HepG2 (cell line): Measurements from ENCODE around the gene FRAS1. TPM values are rescaled to one million over a fixed set of nuclear protein-coding genes. Genes with fewer than 3 reads are reported as not detected.

Source experiments
- ATAC-seq: fragments of 200-7000 bp; cut with Tn5 transposase; 3 replicates; pipeline ENCODE4 v1.9.1; 2020; ENCODE audit warnings: mild to moderate bottlenecking, moderate library complexity
- BruUV-seq: library from RNA; stranded (reverse); fragments of 400-500 nt; replicated peaks from 2 replicates; lab custom pipeline; 2021; lab: Mats Ljungman, UMichigan
- CTCF ChIA-PET: fragments of 300-600 bp; formaldehyde crosslinking; extraction: SDS; loops from one replicate; lab custom pipeline; 2021; ENCODE audit warnings: low total read pairs, inconsistent platforms, low intra/inter-chr PET ratio; lab: Yijun Ruan, JAX
- POLR2A ChIA-PET: fragments of 350-600 bp; sonication (Branson Sonifier 250); formaldehyde crosslinking; loops from one replicate; lab custom pipeline; 2020; ENCODE audit warnings: antibody characterized with exemption, inconsistent platforms; lab: Yijun Ruan, JAX
- DNase-seq: peaks from one replicate; pipeline ENCODE4 v3.0.0-alpha.2; 2015; ENCODE audit warnings: low spot score
- FAIRE-seq: peaks from 3 replicates; lab custom pipeline; 2011; peaks lifted over from hg19 to GRCh38; lab: Jason Lieb, UNC
- H2AFZ ChIP-seq: one replicate; pipeline ENCODE4 v1.6.1; 2011; ENCODE audit warnings: low read length, inconsistent platforms
- H3K27ac ChIP-seq: fragments of 300-600 bp; 3 replicates; pipeline ENCODE4 v1.8.0; 2011; ENCODE audit warnings: mixed run types, mild to moderate bottlenecking, mixed read lengths, low read length, inconsistent platforms; ENCODE audit not compliant: insufficient read depth; ENCODE audit errors: extremely low read length
- H3K27me3 ChIP-seq, 2 experiments: fragments of 200-600 bp in 1 of 2; 2 replicates in 1 of 2; 3 replicates in 1 of 2; pipeline versions ENCODE4 v1.6.0 to v1.8.0; 2011; ENCODE audit warnings: low read length in 2 of 2, mild to moderate bottlenecking in 2 of 2, moderate library complexity in 2 of 2, inconsistent platforms in 1 of 2; ENCODE audit not compliant: insufficient read depth in 2 of 2, control insufficient read depth in 1 of 2
- H3K36me3 ChIP-seq, 2 experiments: fragments of 200-600 bp in 1 of 2; replicated peaks in 1 of 2; 2 replicates in 1 of 2; 3 replicates in 1 of 2; pipeline versions ENCODE4 v1.5.1 to v1.8.0; 2011; ENCODE audit warnings: low read length in 2 of 2, inconsistent platforms in 1 of 2; ENCODE audit not compliant: insufficient read depth in 2 of 2, control insufficient read depth in 1 of 2
- H3K4me1 ChIP-seq: 2 replicates; pipeline ENCODE4 v1.5.1; 2012; ENCODE audit warnings: low read length, inconsistent platforms; ENCODE audit not compliant: insufficient read depth
- H3K4me2 ChIP-seq: 2 replicates; pipeline ENCODE4 v1.6.0; 2011; ENCODE audit warnings: low read depth, low read length, inconsistent platforms
- H3K4me3 ChIP-seq, 3 experiments: fragments of 200-600 bp in 1 of 3; sonication (generic), shearing (Covaris generic) in 1 of 3; replicated peaks in 1 of 3; 2 replicates each; pipeline ENCODE4 v1.5.1; 2011 to 2016; ENCODE audit warnings: low read length in 3 of 3, inconsistent platforms in 2 of 3, low read depth in 2 of 3, mild to moderate bottlenecking in 2 of 3, control low read depth in 1 of 3, mixed read lengths in 1 of 3; ENCODE audit not compliant: insufficient read depth in 1 of 3
- H3K79me2 ChIP-seq: one replicate; pipeline ENCODE4 v1.6.1; 2011; ENCODE audit warnings: low read length, inconsistent platforms; ENCODE audit not compliant: insufficient read depth
- H3K9ac ChIP-seq: 2 replicates; pipeline ENCODE4 v1.6.0; 2011; ENCODE audit warnings: mild to moderate bottlenecking, low read depth, low read length, inconsistent platforms; ENCODE audit not compliant: insufficient read depth
- H3K9me3 ChIP-seq: 2 replicates; pipeline ENCODE4 v1.5.1; 2012; ENCODE audit warnings: mild to moderate bottlenecking, low read length
- H4K20me1 ChIP-seq: 2 replicates; pipeline ENCODE4 v1.6.0; 2011; ENCODE audit warnings: inconsistent platforms, mild to moderate bottlenecking, low read length, moderate library complexity; ENCODE audit not compliant: insufficient read depth
- ARID3A ChIP-seq: IDR thresholded peaks from 2 replicates; pipeline ENCODE4 v1.6.1; 2012; ENCODE audit warnings: low read depth, low read length, improper control_type of control experiment
- EHMT2 ChIP-seq: fragments of 200-600 bp; sonication (generic); IDR thresholded peaks from 2 replicates; pipeline ENCODE4 v1.7.0; 2017; ENCODE audit warnings: antibody characterized with exemption, low read depth, low read length, borderline replicate concordance
- ZNF605 ChIP-seq: sonication (generic); formaldehyde crosslinking; IDR thresholded peaks from 2 replicates; pipeline ENCODE4 v1.8.0; 2022; ENCODE audit warnings: mild to moderate bottlenecking, missing genetic modification reagents
- WGBS: methylation state at CpG from one replicate; pipeline ENCODE4 v1.1.6; 2017; ENCODE audit warnings: low lambda C conversion rate; 5-methylcytosine and 5-hydroxymethylcytosine counted together
- in situ Hi-C: cut with HindIII; loops from 2 replicates; pipeline ENCODE4 v1.10.0; 2017; ENCODE audit warnings: low pct_unique_long_range_greater_than_20kb; ENCODE audit not compliant: extremely low pct_ligation_motif_present
- intact Hi-C: fragments of 100-400 bp; cut with micrococcal nuclease; formaldehyde crosslinking; loops from one replicate; pipeline ENCODE4 v1.10.0; 2022; ENCODE audit not compliant: unreplicated experiment
- polyA plus RNA-seq, 8 experiments: library from polyadenylated mRNA; depleted of rRNA in 3 of 8; stranded (reverse) in 7 of 8; unstranded in 1 of 8; fragments of >200 nt; fragmentation: Illumina TruSeq in 4 of 8; extraction: Trizol in 4 of 8; gene quantifications; 2 replicates each; pipeline versions ENCODE4 v1.2.1 to v1.2.3, GENCODE V29; 2011 to 2016; ENCODE audit warnings: low read depth in 4 of 8, missing spikeins in 1 of 8, mixed read lengths in 1 of 8; ENCODE audit not compliant: insufficient read depth in 1 of 8
- total RNA-seq, 5 experiments: library from RNA; depleted of rRNA; stranded (reverse); fragments of >200 nt; fragmentation: Illumina TruSeq; extraction: Trizol; gene quantifications; 2 replicates each; pipeline ENCODE4 v1.2.3, GENCODE V29; 2016; ENCODE audit warnings: low read depth in 1 of 5
- TF ChIP-seq, protein P1 (sequence below): IDR thresholded peaks from 2 replicates; pipeline ENCODE4 v1.6.1; 2016; ENCODE audit warnings: missing compliant biosample characterization, missing genetic modification reagents, borderline replicate concordance

The FRAS1 gene
- total and polyA plus RNA-seq, 2 of the 13 experiments (the other 11 are each of a cell fraction or from before 2014, with no cell fraction given) = 22.5 to 31.6 TPM

- Histone ChIP-seq H3K79me2 (no peaks in the 10 kb centered on the region), H3K27me3 (no peaks in the 10 kb centered on the region), H3K27ac (no peak overlapping the region), H3K4me3 (no peak overlapping the region), H3K4me1 (no peaks in the 10 kb centered on the region), H2AFZ (no peak overlapping the region), H4K20me1 (no peaks in the 10 kb centered on the region)
- POLR2A ChIA-PET = no interaction called here
- ATAC-seq = no peak
- in situ Hi-C loops = no loop called here
- TF ChIP-seq, protein P1, sequence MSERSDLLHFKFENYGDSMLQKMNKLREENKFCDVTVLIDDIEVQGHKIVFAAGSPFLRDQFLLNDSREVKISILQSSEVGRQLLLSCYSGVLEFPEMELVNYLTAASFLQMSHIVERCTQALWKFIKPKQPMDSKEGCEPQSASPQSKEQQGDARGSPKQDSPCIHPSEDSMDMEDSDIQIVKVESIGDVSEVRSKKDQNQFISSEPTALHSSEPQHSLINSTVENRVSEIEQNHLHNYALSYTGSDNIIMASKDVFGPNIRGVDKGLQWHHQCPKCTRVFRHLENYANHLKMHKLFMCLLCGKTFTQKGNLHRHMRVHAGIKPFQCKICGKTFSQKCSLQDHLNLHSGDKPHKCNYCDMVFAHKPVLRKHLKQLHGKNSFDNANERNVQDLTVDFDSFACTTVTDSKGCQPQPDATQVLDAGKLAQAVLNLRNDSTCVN (CRISPR knock-in tag) = no peak
- no peak for TF ChIP-seq ZNF605
- TF ChIP-seq ARID3A = no peak
- no peak for TF ChIP-seq EHMT2
- TF ChIP-seq, all 625 proteins: peak for 0
- Histone ChIP-seq H3K9me3 (no peaks in the 10 kb centered on the region), H3K4me2 (no peak overlapping the region), H3K36me3 (peaks cover 6 to 24% of the 10 kb centered on the region in 2 experiments; a peak in 4 of 5 replicates), H3K9ac (no peak overlapping the region)
- no TSS peak for BruUV-seq
- WGBS = 87% methylated on average over 1 of the region's 1 CpG
- CTCF ChIA-PET = no interaction called here
- intact Hi-C loops = loop anchor here (10.0 kb wide), 1 partner anchor 341 kb away; the partner anchor contains the start of gene FRAS1
- DNase-seq (no peak), FAIRE-seq (no peak)
Observed at GRCh38 chr4:78395642-78396041, 338.5 kb downstream of the FRAS1 start.
